Esophagus squamous epithelium (tissue), 5 donors: ENCODE measurements around the gene DGKB. TPM values are rescaled to one million over a fixed set of nuclear protein-coding genes. Genes with fewer than 3 reads are reported as not detected.

Experiments used
- DNase-seq: peaks from one replicate; lab custom pipeline; 2025; lab: John Stamatoyannopoulos, UW
- H3K27ac ChIP-seq, 4 donors: fragments of 200-600 bp; sonication (generic); one replicate each; pipeline ENCODE4 v1.5.1; 2016 to 2019; ENCODE audit warnings: mild to moderate bottlenecking in 1 of 4
- H3K27me3 ChIP-seq, 4 donors: fragments of 200-600 bp; sonication (generic); 1 replicate in 3 of 4; 2 replicates in 1 of 4; pipeline versions ENCODE4 v1.5.1 to v1.6.0; 2017 to 2021; ENCODE audit warnings: antibody characterized with exemption in 1 of 4
- H3K36me3 ChIP-seq, 3 donors: fragments of 200-600 bp; sonication (generic); one replicate each; pipeline ENCODE4 v1.5.1; 2016 to 2019
- H3K4me1 ChIP-seq, 3 donors: fragments of 200-600 bp; sonication (generic); one replicate each; pipeline ENCODE4 v1.5.1; 2017 to 2019
- H3K4me3 ChIP-seq, 4 donors: fragments of 200-600 bp; sonication (generic); 1 replicate in 3 of 4; 2 replicates in 1 of 4; pipeline ENCODE4 v1.5.1; 2016 to 2019; ENCODE audit warnings: mild to moderate bottlenecking in 2 of 4, moderate library complexity in 1 of 4
- H3K9me3 ChIP-seq, 3 donors: fragments of 200-600 bp; sonication (generic); one replicate each; pipeline ENCODE4 v1.5.1; 2016 to 2019
- POLR2A ChIP-seq, 4 donors: fragments of 450-650 bp; IDR thresholded peaks; one replicate each; pipeline ENCODE4 v1.6.1; 2017; ENCODE audit warnings: antibody characterized with exemption in 4 of 4, mild to moderate bottlenecking in 4 of 4, moderate library complexity in 3 of 4
- WGBS, 2 donors: methylation state at CpG; one replicate each; pipeline ENCODE4 v1.1.5; 2018; 5-methylcytosine and 5-hydroxymethylcytosine counted together
- intact Hi-C: fragments of 100-400 bp; cut with DNase I; formaldehyde crosslinking; loops from one replicate; pipeline ENCODE4 v1.15.0; 2022
- total RNA-seq, 4 donors: library from RNA; depleted of rRNA; stranded (reverse); fragments of >200 nt; gene quantifications; one replicate each; pipeline ENCODE4 v1.1.0, GENCODE V29; 2016
- TF ChIP-seq, protein P1 (sequence below), 6 experiments: fragments of 450-650 bp in 4 of 6; fragments of 200-600 bp in 2 of 6; sonication (generic) in 2 of 6; IDR thresholded peaks; one replicate each; pipeline ENCODE4 v1.5.1; 2016 to 2019; ENCODE audit warnings: antibody characterized with exemption in 6 of 6, mild to moderate bottlenecking in 4 of 6, moderate library complexity in 4 of 6
- donor health status: DM: yes; HTN: yes; CAD: no.

DGKB gene
- total RNA-seq, 4 donors from 2014 or later, result 0.09 to 1.1 (median 0.23) TPM; not detected in 1

GRCh38 chr7:14676896-14677295 is 225.7 kb downstream of the DGKB start:
- no peak for DNase-seq
- intact Hi-C loops, result no loop called here
- no peak overlapping the region for H3K4me3 ChIP-seq
- H3K9me3 ChIP-seq, result no peaks in the 10 kb centered on the region
- no peak overlapping the region for H3K27ac ChIP-seq
- H3K36me3 ChIP-seq, result no peaks in the 10 kb centered on the region
- H3K4me1 ChIP-seq, result no peaks in the 10 kb centered on the region
- H3K27me3 ChIP-seq, result no peaks in the 10 kb centered on the region
- TF ChIP-seq, protein P1, sequence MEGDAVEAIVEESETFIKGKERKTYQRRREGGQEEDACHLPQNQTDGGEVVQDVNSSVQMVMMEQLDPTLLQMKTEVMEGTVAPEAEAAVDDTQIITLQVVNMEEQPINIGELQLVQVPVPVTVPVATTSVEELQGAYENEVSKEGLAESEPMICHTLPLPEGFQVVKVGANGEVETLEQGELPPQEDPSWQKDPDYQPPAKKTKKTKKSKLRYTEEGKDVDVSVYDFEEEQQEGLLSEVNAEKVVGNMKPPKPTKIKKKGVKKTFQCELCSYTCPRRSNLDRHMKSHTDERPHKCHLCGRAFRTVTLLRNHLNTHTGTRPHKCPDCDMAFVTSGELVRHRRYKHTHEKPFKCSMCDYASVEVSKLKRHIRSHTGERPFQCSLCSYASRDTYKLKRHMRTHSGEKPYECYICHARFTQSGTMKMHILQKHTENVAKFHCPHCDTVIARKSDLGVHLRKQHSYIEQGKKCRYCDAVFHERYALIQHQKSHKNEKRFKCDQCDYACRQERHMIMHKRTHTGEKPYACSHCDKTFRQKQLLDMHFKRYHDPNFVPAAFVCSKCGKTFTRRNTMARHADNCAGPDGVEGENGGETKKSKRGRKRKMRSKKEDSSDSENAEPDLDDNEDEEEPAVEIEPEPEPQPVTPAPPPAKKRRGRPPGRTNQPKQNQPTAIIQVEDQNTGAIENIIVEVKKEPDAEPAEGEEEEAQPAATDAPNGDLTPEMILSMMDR (IDR thresholded peaks at IDR 0.05), result no peak
- TF ChIP-seq POLR2A (IDR thresholded peaks at IDR 0.05), result no peak
- WGBS, 2 donors, result 89 to 95% methylated on average over 1 of the region's 1 CpG

DNA sequence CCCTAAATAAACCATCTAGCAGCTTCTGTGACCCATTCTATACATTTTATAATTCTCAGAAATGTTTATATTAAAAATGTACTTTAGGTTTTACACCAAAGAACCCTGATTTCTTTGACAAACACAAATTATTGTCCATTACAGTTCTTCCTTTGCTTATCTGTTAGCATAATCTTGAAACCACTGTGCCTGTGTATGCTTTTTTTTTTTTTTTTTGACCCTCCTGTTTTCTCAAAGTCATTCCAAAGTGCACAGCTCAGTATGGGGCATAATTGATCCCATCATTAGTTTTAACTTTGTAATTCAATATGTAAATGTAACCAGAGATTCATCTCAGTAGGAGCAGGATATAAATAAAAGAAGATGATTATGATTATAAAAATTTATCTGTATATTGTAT is 229.3 kb downstream of the DGKB start:
- TF ChIP-seq, protein P1 (IDR thresholded peaks at IDR 0.05), result no peak
- no peak for TF ChIP-seq POLR2A (IDR thresholded peaks at IDR 0.05)
- no peaks in the 10 kb centered on the region for H3K4me1 ChIP-seq
- DNase-seq, result no peak
- no peak overlapping the region for H3K27ac ChIP-seq
- no peaks in the 10 kb centered on the region for H3K27me3 ChIP-seq
- intact Hi-C loops, result no loop called here
- H3K9me3 ChIP-seq, result no peaks in the 10 kb centered on the region
- H3K4me3 ChIP-seq, result no peak overlapping the region
- no peaks in the 10 kb centered on the region for H3K36me3 ChIP-seq

GRCh38 chr7:14666913-14667312 is 235.6 kb downstream of the DGKB start:
- intact Hi-C loops, result no loop called here
- no peaks in the 10 kb centered on the region for H3K36me3 ChIP-seq
- H3K4me1 ChIP-seq, result no peaks in the 10 kb centered on the region
- H3K27me3 ChIP-seq, result no peaks in the 10 kb centered on the region
- H3K27ac ChIP-seq, result no peak overlapping the region
- TF ChIP-seq, protein P1 (IDR thresholded peaks at IDR 0.05), result no peak
- no peak for TF ChIP-seq POLR2A (IDR thresholded peaks at IDR 0.05)
- H3K9me3 ChIP-seq, result no peaks in the 10 kb centered on the region
- H3K4me3 ChIP-seq, result no peak overlapping the region
- WGBS, 2 donors, result 40 to 48% methylated on average over 2 of the region's 2 CpGs
- DNase-seq, result no peak

GRCh38 chr7:14666304-14666703 is 236.2 kb downstream of the DGKB start:
- no peak for DNase-seq
- intact Hi-C loops, result no loop called here
- Histone ChIP-seq H3K27me3 (no peaks in the 10 kb centered on the region), H3K4me3 (no peak overlapping the region), H3K4me1 (no peaks in the 10 kb centered on the region), H3K27ac (no peak overlapping the region), H3K9me3 (no peaks in the 10 kb centered on the region), H3K36me3 (no peaks in the 10 kb centered on the region)
- TF ChIP-seq POLR2A (IDR thresholded peaks at IDR 0.05), result no peak
- TF ChIP-seq, protein P1 (IDR thresholded peaks at IDR 0.05), result no peak
- WGBS, 2 donors, result 20 to 41% methylated on average over 1 of the region's 1 CpG

DNA sequence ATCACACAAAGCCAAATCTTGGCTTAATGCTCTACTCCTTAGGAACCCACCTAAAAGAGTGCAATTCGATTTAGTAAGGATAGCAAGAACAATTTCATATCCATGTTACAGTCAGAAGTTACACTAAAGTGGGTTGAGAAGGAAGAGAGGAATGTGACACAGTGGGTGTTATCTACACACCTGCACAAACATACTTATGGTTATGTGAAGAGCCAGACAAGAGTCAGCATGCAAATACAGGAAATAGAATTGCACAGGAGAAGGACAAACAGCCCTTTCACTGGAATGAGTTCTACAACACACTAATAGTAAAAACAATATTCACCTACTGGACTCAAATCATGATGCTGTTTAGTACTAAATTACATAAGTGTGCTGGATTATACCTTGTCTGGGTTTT is 262.8 kb downstream of the DGKB start:
- Histone ChIP-seq H3K9me3 (peaks cover 0 to 7% (median 0%) of the 10 kb centered on the region in 3 donors), H3K36me3 (no peaks in the 10 kb centered on the region), H3K27me3 (no peaks in the 10 kb centered on the region), H3K27ac (no peak overlapping the region), H3K4me1 (no peaks in the 10 kb centered on the region), H3K4me3 (no peak overlapping the region)
- intact Hi-C loops, result no loop called here
- no peak for DNase-seq
- WGBS, 2 donors, result 33 to 36% methylated on average over 1 of the region's 1 CpG
- TF ChIP-seq POLR2A (IDR thresholded peaks at IDR 0.05), result no peak
- TF ChIP-seq, protein P1 (IDR thresholded peaks at IDR 0.05), result no peak
